ENCODE data around the gene PM20D1.
A peak's percentile ranks its signal among the peaks of the same experiment; 100 is the strongest.
"Not testable (repeated sequence)": the region's sequence is repeated elsewhere in the genome, so short reads cannot be mapped to it uniquely, and the experiment has no call there.

PM20D1 gene, protein sequence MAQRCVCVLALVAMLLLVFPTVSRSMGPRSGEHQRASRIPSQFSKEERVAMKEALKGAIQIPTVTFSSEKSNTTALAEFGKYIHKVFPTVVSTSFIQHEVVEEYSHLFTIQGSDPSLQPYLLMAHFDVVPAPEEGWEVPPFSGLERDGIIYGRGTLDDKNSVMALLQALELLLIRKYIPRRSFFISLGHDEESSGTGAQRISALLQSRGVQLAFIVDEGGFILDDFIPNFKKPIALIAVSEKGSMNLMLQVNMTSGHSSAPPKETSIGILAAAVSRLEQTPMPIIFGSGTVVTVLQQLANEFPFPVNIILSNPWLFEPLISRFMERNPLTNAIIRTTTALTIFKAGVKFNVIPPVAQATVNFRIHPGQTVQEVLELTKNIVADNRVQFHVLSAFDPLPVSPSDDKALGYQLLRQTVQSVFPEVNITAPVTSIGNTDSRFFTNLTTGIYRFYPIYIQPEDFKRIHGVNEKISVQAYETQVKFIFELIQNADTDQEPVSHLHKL

GRCh38 chr1:205849619-205850355, at the start of gene PM20D1:
PM20D1 (minus strand) TSS chr1:205850132; CDS start chr1:205850072, 60 bp downstream.
- peak; percentile 8 for DNase-seq (ENCODE audit: low read depth)

- no peak for DNase-seq (ENCODE audit: low read depth)
Observed at GRCh38 chr1:205896351-205896750, 46.4 kb upstream of the PM20D1 start.

GRCh38 chr1:205894119-205894518, 44.2 kb upstream of the PM20D1 start:
- not testable (repeated sequence) for DNase-seq (ENCODE audit: low read depth)

GRCh38 chr1:205892175-205892574, 42.2 kb upstream of the PM20D1 start:
- DNase-seq (ENCODE audit: low read depth), result not testable (repeated sequence)

- not testable (repeated sequence) for DNase-seq (ENCODE audit: low read depth)
Observed at GRCh38 chr1:205891481-205891880, 41.5 kb upstream of the PM20D1 start.

DNA sequence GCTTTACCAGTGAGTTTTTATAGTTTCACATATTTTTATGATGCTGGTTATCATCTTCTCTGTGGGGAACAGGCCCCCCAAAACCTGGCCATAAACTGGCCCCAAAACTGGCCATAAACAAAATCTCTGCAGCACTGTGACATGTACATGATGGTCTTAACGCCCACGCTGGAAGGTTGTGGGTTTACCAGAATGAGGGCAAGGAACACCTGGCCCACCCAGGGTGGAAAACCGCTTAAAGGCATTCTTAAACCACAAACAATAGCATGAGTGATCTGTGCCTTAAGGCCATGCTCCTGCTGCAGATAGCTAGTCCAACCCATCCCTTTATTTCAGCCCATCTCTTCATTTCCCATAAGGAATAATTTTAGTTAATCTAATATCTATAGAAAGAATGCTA, 40.7 kb upstream of the PM20D1 start:
- not testable (repeated sequence) for DNase-seq (ENCODE audit: low read depth)

GRCh38 chr1:205889706-205890105, 39.8 kb upstream of the PM20D1 start:
- peak; percentile 57 for DNase-seq (ENCODE audit: low read depth)

DNA sequence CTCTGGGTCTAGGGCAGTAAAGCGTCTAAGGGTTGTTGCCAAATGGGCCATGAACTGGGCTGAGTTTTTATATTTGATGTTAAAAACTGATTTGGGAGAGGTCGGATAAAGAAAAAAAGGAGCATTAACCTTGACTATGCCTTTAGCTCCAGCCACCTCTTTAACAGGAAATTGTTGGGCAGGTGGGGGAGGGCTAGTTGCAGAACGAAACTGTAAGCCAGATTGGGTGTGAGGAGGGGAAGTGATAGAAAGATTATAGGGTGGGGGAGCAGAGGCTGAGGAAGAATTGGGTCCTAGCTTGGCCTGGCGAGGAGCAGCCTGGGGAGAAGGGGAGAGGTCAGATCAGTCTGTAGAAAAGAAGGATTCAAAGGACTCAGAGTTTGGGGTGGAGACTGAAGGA, 39.1 kb upstream of the PM20D1 start:
- not testable (repeated sequence) for DNase-seq (ENCODE audit: low read depth)

DNA sequence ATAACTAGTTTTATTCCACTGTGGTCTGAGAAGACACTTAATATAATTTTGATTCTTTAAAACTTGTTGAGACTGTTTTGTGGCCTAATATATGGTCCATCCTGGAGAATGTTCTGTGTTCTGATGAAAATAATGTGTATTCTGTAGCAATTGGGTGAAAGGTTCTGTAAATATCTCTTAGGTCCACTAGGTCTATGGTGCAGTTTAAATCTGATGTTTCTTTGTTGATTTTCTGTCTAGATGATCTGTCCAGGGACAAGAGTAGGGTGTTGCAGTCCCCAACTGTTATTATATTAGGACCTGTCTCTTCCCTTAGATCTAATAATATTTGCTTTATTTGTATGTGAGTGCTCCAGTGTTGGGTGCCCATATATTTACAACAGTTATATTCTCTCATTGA, 33.9 kb upstream of the PM20D1 start:
- no peak for DNase-seq (ENCODE audit: low read depth)

DNA sequence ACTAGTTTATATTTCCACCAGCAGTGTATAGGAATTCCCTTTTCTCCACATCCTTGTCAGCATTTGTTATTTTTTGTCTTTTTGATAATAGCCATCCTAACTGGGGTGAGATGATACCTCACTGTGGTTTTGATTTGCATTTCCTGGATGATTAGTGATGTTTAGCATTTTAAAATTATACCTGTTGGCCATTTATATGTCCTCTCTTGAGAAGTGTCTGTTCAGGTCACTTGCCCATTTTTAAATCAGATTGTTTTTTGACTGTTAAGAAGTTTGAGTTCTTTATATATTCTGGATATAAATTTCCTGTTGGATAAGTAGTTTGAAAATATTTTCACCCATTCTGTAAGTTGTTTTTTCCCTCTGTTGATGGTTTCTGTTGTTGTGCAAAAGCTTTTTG, 31.0 kb upstream of the PM20D1 start:
- DNase-seq (ENCODE audit: low read depth), result no peak

DNA sequence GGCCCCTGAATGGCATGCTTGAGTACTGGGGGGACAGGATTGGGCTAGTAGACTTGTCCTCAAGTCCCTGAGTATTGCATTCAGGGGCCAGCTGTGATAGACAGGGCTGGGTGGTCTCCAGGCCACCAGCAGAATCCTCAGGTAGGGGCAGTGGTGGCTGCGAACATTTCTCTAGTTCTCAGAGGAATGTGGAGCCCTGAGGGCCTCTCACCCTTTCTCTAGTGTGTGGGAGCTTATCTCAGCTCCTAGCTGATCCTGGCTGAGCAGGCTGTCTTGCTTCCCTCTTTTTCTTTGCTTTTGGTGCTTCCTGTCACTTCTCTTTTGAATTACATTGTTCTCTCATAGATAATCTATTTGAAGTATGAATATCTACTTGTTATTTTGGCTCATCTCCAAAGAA, 30.0 kb upstream of the PM20D1 start:
- DNase-seq (ENCODE audit: low read depth), result no peak

GRCh38 chr1:205878026-205878425, 28.1 kb upstream of the PM20D1 start:
- DNase-seq (ENCODE audit: low read depth), result no peak

- not testable (repeated sequence) for DNase-seq (ENCODE audit: low read depth)
Observed at GRCh38 chr1:205873148-205873547, 23.2 kb upstream of the PM20D1 start.

DNA sequence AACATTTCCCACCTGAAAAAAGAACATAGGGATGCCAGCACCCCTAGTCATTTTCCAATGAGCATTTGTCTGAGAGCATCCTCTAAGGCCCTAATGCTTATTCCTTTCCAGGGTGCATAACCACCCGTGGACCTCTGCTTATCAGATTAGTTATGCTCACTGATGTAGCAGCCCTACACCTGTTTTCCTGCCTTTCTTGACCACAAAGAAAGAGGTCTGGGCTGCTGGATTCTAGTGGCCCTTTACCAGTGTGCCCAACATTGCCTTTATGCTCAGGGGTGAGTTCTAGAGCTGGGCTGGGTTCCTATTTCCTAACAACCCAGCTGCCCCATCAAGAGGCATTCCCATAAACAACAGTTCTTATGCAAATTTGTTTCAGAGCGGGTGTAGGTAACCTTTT, 20.3 kb upstream of the PM20D1 start:
- DNase-seq (ENCODE audit: low read depth), result no peak

GRCh38 chr1:205861540-205861939, 11.6 kb upstream of the PM20D1 start:
- DNase-seq (ENCODE audit: low read depth), result no peak

DNA sequence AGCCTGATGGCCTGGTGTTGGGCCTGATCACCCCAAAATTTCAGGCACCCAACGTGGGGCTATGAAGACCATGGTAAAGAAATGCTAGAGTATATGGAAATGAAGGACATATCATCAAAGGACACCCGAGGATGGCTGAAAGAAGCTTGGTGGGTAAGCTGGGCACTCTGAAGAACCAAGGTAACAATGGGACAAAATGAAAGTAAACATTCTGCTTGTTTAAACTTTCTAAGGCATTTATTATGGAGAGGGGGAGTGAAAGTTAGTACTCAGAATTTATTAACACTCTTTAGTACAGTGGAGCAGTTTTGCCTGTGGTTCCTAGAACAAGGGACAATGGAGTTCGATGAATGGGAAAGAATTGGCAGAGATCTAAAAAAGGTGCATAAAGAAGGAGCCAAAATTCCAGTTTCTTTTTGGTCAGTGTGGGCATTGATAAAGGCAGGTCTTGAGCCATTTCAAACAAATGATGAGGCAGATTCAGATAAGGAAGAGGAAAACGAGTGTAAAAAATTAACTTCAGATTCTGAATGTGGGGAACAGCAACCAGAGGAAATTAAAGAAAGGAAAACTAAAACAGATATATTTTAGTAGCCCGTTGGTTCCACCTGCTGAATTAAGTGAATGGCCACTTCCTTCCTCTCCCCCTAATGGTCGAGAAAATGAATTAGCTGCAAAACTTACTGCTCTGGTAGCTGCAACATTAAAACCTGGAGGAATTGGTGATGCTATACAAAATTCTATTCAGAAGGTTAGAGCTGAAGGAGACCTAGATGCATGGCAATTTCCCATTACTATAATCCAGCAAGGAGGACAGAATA, 8.4 kb upstream of the PM20D1 start:
- DNase-seq (ENCODE audit: low read depth), result no peak

DNA sequence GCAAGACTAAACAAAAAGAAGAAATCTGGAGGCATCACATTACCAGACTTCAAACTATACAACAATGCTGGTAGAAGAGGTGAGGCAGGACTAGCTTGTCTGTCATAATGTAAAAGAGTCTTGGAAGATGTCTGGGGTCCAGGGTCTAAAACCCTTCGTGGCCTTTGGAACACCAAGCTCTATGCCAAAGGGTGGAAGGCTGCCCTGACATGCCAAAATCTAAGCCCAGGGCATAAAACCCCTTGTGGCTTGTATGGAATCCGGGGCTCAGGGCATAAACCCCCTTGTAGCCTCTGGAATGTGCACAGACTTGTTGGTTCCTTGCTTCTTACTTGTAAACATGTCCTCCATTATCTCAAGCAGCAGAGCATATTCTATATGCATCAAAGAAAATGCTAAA, 7.6 kb upstream of the PM20D1 start:
- not testable (repeated sequence) for DNase-seq (ENCODE audit: low read depth)

DNA sequence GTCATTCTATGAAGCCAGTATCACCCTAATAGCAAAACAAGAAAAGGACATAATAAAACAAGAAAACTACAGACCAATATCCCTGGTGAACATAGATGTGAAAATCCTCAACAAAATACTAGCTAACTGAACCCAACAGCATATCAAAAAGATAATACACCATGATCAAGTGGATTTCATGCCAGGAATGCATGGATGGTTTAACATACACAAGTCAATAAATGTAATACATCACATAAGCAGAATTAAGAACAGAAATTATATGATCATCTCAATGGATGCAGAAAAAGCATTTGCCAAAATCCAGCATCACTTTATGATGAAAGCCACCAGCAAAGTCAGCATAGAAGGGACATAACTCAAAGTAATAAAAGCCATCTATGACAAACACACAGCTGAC, 6.5 kb upstream of the PM20D1 start:
- no peak for DNase-seq (ENCODE audit: low read depth)

DNA sequence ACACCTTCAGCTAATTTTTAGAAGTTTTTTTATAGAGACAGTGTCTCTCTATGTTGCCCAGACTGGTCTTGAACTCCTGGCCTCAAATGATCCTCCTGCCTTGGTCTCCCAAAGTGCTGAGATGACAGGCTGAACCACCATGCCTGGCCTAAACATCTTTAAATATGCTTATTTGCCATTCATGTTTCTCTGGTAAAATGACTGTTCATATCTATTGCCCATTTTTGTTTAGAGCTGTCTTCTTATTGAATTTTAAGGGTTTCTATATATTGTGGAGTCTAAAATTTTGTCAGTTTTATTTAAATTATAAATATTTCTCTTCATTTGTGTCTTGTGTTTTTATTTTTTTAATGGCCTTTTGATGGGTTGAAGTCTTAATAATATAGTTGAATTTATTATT, 3.0 kb upstream of the PM20D1 start:
- DNase-seq (ENCODE audit: low read depth), result no peak

DNA sequence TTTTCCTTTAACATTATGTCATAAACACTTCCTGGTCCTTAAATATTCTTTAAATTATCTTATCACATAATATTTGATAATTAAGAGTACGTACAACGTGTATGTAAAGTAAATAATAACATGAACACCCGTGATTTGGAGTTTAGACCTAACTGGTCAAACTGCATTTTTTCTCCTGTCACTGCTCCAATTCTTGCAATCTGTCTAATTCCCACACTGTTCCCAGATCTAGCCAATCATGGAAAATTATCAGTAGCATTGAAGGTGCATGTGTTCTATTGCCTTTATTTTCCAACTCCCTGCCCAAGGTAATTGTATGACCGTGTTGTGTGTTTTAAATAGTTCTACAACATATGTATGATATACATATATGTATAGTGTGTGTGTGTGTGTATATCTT, 2.1 kb upstream of the PM20D1 start:
- DNase-seq (ENCODE audit: low read depth), result no peak

DNA sequence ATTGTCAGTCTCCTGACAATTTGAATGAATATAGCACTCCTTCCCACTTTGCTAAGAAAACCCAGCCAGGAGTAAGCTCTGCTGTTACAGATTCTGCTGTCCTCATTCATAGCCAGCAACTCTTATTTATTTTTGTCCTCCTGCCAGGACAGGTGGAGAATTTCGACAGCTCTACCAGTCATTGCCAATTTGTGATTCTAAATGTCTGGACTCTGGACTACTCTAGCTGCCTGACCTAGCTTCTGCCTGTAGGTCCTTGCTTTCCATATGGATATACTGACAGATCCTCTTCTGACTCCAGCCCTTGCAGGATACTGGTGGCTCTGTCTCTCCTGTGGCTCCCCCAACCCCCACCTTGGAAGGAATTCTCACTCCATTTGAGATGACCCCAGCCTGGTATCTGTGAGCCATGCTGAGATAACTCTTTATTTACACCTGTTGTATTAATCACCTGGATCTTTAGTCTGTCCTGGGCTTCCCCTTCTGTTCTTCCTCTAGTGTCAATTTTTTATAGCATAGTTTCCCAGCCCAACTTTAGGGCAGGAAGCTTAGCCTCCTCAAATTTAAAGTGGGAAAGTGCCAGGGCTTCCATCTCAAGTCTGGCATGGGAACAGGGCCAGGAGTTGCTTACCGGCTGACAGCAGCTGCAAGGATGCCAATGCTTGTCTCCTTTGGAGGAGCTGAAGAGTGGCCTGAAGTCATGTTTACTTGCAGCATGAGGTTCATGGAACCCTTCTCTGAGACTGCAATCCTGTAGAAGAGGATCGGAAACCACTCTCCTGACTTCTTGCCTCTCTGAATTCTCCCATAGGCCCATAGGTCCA, 6.7 kb downstream of the PM20D1 start:
- no peak for DNase-seq (ENCODE audit: low read depth)

Data from non-pigmented ciliary epithelial cell (primary cell).